GM21786 (cell line): ENCODE measurements around the gene ABCB8.
"Not testable (repeated sequence)": the region's sequence is repeated elsewhere in the genome, so short reads cannot be mapped to it uniquely, and the experiment has no call there.

Experiments
- ATAC-seq: cut with Tn5 transposase; IDR thresholded peaks from one replicate; pipeline ENCODE4 v1.9.1; 2021; ENCODE audit not compliant: unreplicated experiment

ABCB8 gene

GRCh38 chr7:151013733-151014497 is 14.3 kb upstream of the ABCB8 start:
- ATAC-seq, result no peak

- no peak for ATAC-seq
Measured at GRCh38 chr7:151014950-151015349, 13.3 kb upstream of the ABCB8 start.

GRCh38 chr7:151015967-151016366 is 12.3 kb upstream of the ABCB8 start:
- no peak for ATAC-seq

- ATAC-seq, result no peak
Measured at GRCh38 chr7:151016505-151016904, 11.7 kb upstream of the ABCB8 start.

GRCh38 chr7:151016942-151017341 is 11.3 kb upstream of the ABCB8 start:
- no peak for ATAC-seq

GRCh38 chr7:151017370-151017952 is 10.8 kb upstream of the ABCB8 start:
- ATAC-seq, result no peak

GRCh38 chr7:151017953-151018420 is 10.3 kb upstream of the ABCB8 start:
- ATAC-seq, result peak; percentile 76

- ATAC-seq, result no peak
Measured at GRCh38 chr7:151018421-151019129, 9.7 kb upstream of the ABCB8 start.

- ATAC-seq, result no peak
Measured at GRCh38 chr7:151019130-151019447, 9.2 kb upstream of the ABCB8 start.

- no peak for ATAC-seq
Measured at GRCh38 chr7:151020231-151020630, 8.0 kb upstream of the ABCB8 start.

- ATAC-seq, result no peak
Measured at GRCh38 chr7:151023232-151023631, 5.0 kb upstream of the ABCB8 start.

GRCh38 chr7:151024435-151025056 is 3.7 kb upstream of the ABCB8 start, which contains the start of gene ATG9B:
TSS of gene ATG9B (minus strand) at chr7:151024494. CDS start at chr7:151024423, 71 bp downstream.
- no peak for ATAC-seq

GRCh38 chr7:151025924-151026671 is 2.2 kb upstream of the ABCB8 start:
- no peak for ATAC-seq

GRCh38 chr7:151026771-151027727 is 1.2 kb upstream of the ABCB8 start:
- ATAC-seq, result not testable (repeated sequence)

- ATAC-seq, result not testable (repeated sequence)
Measured at GRCh38 chr7:151027728-151028130, 521 bp upstream of the ABCB8 start.

GRCh38 chr7:151028948-151029501 is 775 bp downstream of the ABCB8 start:
- no peak for ATAC-seq

GRCh38 chr7:151031011-151031410 is 2.8 kb downstream of the ABCB8 start:
- no peak for ATAC-seq

- no peak for ATAC-seq
Measured at GRCh38 chr7:151032936-151033863, 5.0 kb downstream of the ABCB8 start.
